GM18858 (cell line): Measurements from ENCODE around the gene PXYLP1.

Source experiments
- ATAC-seq: cut with Tn5 transposase; IDR thresholded peaks from one replicate; pipeline ENCODE4 v1.9.1; 2021; ENCODE audit not compliant: unreplicated experiment

The PXYLP1 gene

DNA sequence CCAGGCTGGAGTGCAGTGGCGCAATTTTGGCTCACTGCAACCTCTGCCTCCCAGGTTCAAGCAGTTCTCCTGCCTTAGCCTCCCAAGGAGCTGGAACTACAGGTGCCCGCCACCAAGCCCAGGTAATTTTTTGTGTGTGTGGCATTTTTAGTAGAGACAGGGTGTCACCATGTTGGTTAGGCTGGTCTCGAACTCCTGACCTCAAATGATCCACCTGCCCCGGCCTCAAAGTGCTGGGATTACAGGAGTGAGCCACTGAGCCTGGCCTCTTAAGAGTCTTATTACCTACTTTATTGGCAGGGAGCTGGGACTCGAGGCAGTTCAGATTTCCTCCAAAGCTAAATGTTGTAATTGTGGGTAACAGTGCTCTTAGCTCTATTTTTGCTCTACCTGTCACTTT is 16.4 kb downstream of the PXYLP1 start:
- ATAC-seq, result no peak

DNA sequence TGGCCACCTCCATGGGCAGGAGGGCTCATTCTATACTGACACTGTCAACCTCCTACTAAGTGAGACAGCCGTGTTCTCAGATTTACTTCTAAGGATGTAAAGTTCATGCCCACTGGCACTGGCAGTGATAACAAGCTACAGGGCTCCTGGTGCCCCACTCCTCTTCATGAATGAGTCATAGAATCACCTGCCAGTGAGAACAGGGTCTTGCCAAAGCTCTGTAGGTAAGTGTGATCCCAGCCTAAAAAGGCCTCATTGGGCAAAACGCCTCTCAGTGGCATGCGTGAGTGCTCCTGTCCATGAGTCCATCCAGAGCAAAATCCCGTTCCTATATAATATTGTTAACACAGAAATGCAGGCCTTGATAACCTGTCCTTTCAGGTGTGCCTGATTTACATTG is 17.4 kb downstream of the PXYLP1 start:
- no peak for ATAC-seq

- no peak for ATAC-seq
These were observed 18.7 kb downstream of the PXYLP1 start for GRCh38 chr3:141250342-141250741.

DNA sequence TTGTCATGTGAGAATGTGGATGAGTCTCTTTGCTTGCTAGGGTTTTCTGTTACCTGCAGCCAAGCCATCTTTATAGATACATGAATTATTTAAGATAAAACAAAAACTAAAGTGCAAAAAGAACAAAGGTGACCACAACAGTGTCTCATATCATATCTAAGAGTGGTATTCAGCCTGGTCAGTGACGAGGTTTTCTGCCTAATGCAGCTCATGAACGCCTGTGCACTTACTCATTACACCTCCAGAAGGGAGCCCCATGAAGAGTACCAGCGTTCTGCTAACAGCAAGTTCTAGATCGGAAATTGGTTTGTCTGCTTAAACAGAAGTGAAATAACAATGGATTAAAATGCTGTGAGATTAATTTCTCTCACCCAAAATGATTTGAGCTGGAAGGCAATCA is 19.2 kb downstream of the PXYLP1 start:
- ATAC-seq, result no peak

- no peak for ATAC-seq
These were observed 21.7 kb downstream of the PXYLP1 start for GRCh38 chr3:141253326-141253725.

DNA sequence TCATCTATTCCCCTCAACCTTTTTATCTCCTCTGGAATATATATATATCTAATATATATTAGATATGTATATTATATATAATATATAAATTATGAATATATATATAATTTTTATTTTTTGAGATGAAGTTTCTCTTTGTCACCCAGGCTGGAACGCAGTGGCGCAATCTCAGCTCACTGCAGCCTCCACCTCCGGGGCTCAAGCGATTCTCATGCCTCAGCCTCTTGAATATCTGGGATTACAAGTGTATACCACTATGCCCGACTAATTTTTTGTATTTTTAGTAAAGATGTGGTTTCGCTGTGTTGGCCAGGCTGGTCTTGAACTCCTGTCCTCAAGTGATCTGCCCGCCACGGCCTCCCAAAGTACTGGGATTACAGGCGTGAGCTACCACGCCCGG is 22.2 kb downstream of the PXYLP1 start:
- ATAC-seq, result no peak

DNA sequence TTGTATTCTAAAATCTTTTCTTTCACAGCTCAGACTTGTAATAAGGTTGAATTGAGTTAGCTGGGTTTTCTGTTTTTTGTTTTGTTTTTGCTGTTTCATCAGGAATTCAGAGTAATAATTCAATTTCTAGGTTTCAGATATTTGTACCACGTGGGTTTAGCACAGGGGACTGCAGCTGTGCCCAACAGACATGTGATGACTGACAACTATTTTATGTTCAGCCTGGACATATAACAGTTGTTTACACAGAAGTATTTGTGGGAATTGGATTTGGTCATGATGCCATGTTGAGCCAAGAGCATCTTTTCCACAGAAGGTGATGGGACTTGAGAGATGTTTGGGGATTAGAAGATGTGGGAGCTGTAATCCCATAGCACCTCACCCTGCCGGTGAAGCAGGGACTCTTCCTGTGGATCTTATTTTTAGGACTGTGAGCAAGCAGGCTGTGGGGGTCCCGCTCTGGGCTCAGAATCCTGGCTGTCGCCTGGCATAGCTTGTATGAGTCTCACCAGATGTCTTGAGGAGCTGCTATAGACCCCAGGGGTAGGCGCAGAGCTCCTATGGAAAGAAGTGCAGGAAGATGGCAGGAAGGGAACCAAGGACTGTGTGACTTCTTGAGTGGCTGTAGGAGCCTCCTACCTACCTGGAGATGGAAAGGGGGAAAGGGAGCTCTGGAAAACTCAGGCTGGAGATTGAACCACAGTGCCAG is 23.7 kb downstream of the PXYLP1 start:
- ATAC-seq, result no peak

GRCh38 chr3:141255846-141256261 is 24.2 kb downstream of the PXYLP1 start:
- ATAC-seq, result no peak

DNA sequence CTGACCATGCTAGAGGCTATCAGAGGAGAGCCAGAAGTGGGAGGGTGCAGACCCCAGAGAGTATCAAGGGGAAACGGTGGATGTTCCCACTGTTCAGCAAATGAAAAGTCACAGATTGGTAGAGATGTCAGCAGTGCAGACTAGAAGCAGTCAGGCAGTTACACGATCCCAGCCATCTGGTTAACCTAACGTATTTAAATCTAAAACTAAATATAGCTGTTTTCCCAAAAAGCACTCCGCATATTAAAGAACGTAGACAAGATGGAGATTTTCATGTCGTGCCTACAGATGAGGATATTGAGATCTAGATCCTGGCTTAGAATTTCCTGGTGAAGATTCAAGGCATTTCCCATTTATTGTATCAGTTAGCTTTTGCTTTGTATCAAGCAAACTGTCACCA is 25.2 kb downstream of the PXYLP1 start:
- no peak for ATAC-seq

DNA sequence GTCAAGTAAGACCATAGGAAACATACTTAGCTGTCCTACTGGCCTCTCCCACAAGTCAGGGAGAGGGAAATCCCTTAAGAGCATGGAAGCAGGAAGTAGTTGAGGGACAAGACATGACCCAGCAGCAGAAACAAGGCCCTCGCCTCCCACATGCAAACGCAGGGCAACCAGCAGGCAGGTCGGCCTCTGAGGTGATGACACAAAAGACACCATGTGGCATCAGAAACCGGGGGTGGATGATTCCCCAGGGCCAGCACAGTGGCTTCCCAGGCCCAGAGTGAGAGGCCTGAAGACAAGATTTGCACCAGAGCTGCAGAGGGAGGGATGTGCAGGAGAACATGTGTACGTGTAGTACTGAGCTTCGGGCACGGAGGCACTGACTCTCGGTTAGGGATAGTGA is 26.3 kb downstream of the PXYLP1 start:
- no peak for ATAC-seq

GRCh38 chr3:141258973-141259372 is 27.3 kb downstream of the PXYLP1 start:
- ATAC-seq, result no peak

DNA sequence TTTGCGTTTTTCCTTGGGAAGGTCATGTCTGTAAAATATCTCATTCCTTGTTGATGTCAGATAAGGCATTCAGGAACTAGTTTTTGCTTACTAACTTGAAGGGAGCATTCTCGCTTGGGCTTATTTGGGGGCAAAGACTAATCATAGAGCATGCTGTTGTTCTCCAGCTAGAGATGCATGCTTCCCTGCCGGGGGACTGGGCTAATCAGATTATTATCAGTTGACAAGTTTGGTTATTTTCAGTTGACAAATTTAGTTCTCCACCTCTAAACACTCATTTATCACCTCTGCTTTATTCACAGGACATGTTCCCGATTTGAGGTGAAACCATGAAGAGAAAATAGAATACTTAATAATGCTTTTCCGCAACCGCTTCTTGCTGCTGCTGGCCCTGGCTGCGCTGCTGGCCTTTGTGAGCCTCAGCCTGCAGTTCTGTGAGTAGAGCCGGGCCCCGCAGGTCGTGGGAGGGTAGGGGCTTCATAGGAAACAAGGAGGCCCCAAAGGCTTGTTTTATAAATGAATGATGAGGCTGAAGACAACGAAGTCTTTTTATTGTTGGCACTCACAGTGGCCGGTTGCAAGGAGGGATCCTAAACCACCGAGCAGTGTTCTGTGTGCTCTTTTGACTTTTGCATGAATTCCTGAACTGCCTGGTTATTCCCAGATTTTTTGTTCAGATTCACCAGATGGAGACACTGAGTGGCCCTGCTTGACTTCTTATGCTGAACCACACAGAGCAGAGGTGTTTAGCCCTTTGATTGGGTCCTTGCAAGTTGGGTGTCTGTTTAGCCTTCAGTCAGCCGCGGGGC is 28.4 kb downstream of the PXYLP1 start:
- no peak for ATAC-seq

- no peak for ATAC-seq
These were observed 29.0 kb downstream of the PXYLP1 start for GRCh38 chr3:141260630-141260927.

DNA sequence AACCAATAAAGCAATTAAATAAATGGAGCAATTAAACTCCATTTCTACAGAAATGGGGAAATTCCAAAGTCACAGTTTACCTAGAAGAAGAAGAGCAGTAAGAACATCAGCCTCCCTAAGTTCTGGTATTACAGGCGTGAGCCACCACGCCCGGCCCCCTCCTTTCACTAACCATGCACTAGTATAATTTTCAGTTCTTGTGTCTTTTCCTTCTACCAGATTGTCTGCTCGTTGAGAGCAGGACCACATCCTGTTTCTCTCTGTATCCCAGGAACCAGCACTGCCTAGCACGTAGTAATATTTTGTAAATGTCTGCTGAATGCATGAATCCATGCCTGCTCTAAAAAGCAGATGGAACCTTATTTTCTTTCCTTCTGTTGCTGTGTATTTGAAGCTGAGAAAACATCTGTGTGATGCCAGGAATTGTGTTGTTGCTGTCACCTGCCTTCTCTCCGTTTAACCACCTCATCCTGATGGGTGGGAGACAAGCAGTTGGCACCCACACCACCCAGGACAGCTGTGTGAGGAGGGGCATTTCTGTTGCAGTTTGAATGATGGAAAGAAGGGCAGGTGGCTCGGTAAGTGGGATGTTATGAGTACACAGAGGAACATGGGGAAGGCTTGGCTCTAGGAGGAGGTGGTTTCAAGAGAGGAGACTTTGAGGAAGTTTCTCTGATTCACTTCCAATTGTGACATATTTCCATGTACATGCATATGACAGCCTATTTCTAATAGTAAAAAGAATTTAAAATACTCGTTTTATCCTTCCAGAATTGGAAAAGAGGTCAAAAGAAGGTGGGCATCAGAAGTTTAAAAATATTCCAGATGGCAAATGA is 30.1 kb downstream of the PXYLP1 start:
- ATAC-seq, result no peak

- no peak for ATAC-seq
These were observed 30.7 kb downstream of the PXYLP1 start for GRCh38 chr3:141262308-141262705.

DNA sequence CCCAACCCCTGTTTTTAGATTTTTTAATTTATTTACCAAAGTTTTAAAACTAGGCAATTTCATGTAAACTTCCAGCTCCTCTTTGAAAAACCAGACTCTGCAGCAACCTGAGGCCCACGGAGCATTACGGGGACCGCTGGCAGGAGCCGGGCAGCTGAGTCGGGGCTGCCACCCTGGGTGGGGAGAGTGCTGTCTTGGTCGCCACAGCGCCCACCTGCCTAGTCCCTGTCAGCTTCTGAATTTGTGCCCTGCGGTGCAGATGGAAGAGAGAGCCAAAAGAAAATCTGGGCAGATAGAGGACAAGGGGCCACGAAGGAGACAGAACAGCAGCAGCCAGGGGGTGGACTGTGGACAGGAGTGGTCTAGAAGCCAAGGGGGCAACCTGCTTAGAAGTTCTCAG is 34.6 kb downstream of the PXYLP1 start:
- no peak for ATAC-seq

DNA sequence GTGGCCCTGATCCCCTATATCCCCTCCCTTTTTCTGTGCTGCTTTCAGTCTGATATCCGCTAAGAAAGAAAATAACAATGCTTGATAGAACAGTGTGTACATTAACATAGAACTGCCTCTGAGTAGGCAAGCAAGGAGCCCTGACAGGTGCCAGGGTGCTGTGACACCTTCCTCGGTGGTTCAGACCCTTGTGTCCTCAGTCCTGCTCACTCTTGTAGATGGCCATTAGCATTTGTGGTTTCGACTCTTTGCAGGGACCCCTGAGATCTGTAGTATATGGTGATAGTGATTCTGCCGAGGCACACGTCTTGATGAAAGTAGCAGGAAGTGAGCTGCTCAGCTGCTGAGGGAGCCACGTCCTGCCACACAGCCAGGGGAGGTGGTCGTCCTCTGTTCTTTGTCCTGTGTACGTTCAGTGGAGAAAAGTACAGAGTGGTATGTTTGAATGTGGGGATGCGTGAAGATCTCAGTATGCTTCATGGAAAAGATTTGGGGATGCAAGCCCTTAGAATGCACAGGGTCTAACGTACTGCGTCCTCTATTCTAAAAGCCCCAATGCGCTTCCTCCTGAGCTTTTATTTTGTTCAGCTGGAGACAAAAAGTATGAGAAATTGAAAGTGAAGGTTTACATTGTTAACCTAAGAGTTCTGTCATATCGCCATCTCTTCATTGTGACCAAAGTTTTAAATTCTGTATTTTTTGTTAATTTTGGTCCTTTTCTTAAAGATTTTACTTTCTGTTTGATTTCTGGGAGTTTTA is 35.4 kb downstream of the PXYLP1 start:
- no peak for ATAC-seq

DNA sequence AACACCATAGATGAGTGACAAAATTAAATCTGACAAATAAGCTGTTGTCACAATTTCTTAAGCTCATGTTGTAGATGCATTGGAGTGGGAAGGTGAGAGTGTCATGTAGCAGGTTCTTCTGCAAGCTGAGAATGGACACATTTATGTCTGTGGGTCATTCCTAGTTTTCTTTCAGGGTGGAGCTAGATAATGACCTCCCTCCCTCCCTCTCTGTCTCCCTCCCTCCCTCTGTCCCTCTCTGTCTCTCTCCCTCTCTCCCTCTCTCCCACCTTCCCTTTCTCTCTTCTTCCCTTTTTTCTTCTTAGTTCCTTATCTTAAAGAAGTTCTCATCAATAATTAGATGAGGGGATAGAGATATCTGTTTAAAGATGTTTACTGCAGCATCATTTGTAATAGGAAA is 36.0 kb downstream of the PXYLP1 start:
- no peak for ATAC-seq

DNA sequence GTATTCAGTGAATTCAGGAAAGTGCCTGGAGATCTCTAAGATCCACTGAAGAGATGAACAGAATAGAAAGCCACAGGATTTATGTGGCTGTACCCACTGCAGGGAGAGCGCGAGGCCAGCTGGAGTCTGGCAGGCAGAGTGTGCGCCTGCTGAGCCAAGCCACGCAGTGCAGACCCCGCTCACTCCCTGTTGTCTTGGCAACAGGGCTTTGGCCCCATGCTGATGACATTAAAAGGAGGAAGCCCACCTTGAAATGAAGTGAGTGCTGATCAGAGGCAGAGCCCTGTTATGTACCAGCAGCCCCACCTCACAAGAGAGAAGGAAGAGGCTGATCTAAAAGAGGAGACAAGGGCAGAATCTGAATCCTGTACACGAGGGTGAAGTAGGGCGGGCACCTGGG is 36.7 kb downstream of the PXYLP1 start:
- ATAC-seq, result no peak

- no peak for ATAC-seq
These were observed 37.2 kb downstream of the PXYLP1 start for GRCh38 chr3:141268791-141269190.

DNA sequence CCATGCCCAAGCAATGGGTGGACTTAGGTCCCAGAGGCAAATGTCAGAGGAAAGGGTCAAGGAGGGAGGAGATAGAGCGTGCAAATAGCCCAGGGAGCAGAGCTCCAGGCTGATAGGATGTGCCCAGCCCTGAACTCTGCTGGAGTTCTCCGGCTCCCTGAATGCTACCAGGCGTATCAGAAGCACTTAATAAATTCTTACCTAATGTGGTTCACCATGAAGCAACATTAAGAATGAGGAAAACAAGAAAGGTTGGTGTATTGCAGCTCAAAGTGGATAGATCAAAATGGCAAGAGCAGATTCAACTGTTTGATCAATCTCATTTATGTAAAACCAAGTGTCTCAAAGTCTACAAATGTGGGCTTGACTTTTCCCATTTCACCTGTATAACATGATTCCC is 38.3 kb downstream of the PXYLP1 start:
- no peak for ATAC-seq
